HG03135 (cell line): ENCODE results near the gene CGNL1.

Experiments
- ATAC-seq: cut with Tn5 transposase; IDR thresholded peaks from one replicate; pipeline ENCODE4 v1.9.1; 2021; ENCODE audit warnings: mild to moderate bottlenecking, moderate library complexity; ENCODE audit not compliant: unreplicated experiment

Gene CGNL1

DNA sequence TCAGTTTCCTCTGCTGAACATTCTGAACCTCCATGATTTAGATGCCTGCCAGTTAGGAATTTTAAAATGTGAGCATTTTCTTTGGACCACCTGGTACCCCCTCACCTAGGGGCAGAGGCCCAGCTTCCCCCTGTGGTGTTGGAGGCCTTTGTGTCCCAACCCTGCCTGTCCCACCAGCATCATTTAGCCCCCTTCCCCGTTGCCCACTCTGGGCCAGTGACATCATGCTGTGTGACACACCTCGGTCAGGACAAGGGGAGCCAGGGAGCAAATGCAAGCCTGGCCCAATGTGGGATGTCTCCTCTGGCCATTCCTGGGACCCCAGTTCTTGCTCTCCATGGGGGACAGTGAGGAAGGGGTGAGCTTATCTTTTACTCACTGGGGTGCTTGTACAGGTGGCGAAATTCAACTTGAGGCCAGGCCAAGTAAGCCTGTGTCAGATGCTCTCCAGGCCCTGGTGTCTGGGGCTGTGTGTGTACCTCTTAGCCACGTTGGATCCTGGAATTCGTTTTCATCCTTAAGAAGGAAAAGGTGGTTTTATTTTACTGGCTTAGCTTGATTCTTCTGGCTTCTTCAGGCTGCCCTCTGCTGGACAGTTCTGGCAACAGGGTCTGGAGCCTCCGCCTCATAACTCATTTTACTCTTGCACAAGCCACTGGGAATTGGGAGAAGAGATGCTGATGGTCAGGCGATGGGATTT is 165.7 kb downstream of the CGNL1 start:
- no peak for ATAC-seq

DNA sequence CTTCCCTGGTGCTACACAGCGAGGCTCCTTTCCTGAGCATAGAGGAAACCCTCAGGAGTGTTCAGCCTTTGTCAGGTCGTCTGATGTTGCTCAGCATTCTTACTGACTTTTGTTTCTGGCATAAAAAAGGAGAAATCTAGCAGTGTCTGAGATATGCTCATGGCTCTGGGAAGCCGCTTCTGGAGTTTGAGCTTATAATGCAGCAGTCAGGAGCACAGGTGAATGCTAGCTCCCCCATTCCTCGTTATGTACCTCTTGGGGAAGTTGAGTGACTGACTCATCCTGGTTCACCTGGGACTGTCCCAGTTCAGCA is 166.2 kb downstream of the CGNL1 start:
- ATAC-seq, result no peak

DNA sequence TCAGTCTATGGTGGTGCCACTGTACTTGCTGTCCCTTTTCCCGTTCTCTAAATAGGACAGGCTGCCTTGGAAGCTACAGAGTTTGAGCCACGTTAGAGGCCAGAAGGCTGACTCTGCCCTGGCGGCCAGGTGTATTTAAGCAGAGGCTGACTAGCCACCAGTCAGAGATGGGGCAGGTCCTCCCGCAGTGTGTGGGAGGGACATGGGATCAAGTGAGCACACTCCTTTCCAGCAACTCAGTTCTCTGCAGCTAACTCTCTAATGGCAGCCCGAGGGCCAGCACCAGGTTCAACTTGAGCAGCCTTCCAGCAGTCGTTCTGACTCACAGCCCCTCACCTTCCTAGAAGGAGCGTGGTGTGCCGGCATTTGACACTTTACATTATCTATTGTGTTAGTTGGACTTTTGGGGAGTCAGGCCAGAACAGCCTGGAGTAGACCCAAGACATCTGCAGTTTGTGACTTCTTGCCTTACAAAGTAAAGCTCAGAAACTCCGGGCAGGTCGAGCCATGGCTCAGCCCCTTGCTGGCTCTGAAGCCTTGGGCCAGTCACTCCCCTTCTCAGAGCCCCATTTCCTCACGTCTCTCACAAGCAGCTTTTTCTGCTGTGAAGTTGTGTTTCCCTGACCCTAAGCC is 168.7 kb downstream of the CGNL1 start:
- no peak for ATAC-seq

DNA sequence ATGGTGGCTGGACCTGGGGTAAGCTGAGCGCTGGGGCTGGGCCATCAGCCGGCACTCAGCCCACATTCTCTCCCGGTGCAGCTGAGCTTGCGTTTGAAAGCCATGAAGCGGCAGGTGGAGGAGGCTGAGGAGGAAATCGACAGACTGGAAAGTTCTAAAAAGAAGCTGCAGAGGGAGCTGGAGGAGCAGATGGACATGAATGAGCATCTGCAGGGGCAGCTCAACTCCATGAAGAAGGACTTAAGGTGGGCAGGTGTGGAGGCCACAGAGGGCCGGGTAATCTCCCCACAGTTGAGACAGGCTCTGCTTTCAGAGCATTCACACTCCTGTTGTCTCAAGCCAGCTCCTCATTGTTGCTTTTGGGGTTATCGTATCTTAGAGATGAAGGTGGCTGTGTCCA is 169.7 kb downstream of the CGNL1 start:
- ATAC-seq, result no peak

DNA sequence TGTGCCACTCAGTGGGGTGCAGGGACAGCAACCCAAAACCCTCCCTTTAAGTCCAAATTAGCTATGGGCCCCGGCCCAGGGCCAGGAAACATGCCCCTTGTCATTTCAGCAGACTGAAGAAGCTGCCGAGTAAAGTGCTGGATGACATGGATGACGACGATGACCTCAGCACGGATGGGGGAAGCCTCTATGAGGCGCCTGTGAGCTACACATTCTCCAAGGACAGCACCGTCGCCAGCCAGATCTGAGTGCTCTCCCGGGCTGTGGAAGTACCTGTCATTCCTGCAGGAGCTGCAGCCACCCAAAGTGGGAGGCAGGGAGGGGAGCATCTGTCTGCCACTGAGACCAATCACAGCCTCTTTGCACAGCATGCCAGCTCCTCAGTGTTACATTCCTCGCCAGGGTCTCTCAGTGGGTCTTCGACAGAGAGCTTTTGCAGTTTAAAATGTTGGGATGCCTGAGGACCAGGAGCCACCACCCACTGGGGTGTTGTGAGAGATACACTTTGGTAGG is 171.0 kb downstream of the CGNL1 start:
- ATAC-seq, result no peak

DNA sequence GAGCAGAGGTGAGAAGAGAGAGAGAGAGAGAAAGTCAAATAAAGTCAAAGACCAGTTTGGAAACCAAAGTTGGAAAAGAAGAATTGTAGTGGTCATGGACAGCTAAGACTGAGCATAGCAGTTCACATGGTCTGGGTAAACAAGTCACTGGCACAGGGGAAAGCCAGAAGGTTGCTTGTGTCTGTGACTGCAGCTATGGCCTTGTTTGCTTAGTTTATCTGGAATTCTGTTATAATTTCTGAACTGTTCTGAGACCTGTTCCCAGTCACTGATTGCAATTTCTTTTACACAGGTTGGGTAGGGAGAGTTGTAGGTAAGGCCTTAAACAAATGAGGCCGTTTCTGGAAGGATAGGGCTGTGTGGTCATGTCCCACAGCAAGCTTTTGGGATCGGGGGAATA is 172.0 kb downstream of the CGNL1 start:
- ATAC-seq, result no peak

DNA sequence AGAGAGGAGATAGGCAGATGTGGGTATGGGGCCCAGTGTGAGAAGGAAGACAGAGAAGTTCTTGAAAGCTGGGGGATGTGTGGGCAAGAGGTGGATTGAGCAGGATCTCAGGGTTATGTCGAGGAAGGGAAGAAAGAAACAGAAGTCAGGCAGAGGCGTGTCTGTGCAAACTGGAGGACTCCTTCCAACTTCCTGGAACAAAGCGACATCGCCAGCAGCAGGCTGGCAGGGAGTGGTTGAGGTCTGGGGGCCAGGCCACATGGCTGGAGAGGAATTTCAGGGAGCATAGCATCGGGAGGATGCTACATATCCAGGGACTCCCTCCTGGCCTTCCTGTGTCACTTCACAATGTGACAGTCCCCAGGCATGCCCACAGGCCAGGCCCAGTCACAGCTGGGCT is 172.5 kb downstream of the CGNL1 start:
- ATAC-seq, result no peak

DNA sequence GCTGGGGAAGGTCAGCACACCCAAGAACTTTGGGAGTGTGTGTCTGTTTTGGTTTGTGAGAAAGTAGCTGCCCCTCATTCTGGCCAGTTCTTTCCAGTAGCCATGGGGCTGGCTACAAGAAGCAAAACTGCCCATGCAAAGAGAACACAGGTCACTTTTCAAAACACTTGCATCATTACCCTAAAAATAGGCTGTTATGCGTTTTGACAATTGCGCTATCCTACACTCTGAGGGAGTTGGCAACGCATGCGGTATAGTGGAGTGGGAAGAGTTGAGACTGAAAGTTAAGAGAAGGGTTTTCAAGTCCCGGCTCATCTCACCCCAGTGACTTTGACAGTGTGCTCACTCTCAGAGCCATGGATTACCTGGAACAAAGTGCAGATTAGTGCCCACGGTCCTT is 173.6 kb downstream of the CGNL1 start:
- no peak for ATAC-seq

DNA sequence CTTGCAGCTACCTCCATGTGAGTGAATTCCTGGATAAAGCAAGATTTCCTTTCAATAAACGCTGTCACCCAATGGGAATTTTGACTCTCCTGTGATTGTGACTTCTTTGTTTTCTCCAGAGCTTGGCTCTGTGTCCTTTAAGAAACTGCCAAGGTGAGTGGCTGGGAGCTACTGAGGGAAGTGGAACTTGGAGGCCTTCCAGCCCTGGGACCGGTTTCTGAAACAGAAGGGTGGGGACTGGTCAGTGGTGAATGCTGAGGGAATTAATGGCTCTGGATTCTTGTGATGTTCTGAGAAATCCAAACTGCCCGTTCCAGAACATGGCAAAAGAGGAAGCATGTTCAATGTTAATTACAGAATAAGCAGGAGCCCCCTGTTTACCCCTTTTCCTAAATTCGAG is 174.3 kb downstream of the CGNL1 start:
- no peak for ATAC-seq

DNA sequence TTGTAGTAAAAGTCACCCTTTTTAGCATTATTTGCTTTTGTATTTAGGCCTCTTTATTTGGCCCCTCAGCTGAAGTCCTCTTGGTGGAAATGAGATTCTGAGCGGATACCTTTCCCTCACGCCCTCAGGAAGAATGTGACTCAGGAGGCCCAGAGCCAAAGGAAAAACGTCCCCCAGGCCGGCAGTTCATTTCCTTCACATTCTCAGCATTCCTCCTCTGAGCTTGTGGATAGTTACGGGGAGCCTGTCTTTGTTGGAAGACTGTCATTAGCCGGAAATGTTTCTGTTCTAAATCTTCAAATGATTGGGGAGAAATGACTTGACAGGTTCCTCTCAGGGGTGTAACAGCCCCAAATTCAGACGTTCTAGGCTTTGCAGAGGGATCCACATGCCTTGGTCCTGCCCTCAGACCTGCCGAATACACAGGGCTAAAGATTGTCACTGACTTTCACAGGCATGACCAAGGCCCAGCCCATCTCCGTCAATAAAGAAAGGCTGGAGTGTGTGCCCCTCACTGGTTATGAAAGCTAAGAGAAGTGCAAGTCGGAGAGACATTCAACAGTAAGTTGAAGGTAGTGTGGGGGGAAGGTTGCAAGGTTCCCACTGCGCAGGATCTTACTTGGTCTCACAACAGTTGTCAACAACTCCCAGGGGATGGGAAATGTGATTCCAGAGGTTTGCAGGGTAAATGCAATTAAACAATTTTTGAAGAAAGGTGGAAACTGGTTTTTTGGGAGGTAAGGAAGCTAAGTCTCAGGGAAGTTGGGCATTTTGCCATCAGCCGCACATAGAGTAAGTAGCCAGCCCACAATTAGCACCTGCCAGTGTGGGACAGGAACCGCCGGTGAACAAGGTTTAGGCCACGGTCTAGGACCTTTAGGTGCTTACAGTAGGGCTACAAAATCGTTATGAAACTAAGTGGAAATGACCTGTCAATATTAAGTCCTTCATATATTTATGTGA is 175.7 kb downstream of the CGNL1 start:
- no peak for ATAC-seq

DNA sequence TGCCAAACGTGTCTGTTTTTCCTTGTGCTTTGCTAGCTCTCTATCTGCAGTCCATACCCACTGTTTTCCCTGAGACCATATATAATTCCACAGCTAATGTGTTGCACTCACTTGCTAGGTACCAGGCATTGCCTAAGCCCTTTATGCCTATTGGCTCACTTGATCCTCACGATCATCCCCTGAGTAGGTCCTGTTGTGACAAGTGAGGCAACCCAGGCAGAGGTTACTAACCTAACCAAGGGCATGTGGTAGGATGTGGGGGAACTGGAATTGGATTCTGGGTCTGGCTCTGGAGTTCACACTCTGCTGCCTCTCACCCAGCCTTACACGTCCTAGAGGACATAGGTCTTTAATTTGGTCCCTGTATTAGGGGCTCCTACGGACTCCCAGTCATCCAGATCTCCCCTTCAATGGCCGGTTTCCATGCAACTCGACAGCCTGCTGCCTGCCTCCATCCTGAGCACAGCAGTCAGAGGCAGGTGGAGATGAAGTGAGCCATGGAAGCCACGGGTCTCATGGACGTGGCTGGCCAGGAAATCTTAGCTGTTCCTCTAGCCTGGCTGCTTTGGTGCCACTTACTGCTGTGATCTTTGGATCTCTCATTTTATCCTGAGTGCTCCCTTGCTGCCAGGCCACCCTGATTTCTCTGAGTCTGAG is 176.5 kb downstream of the CGNL1 start:
- ATAC-seq, result no peak

DNA sequence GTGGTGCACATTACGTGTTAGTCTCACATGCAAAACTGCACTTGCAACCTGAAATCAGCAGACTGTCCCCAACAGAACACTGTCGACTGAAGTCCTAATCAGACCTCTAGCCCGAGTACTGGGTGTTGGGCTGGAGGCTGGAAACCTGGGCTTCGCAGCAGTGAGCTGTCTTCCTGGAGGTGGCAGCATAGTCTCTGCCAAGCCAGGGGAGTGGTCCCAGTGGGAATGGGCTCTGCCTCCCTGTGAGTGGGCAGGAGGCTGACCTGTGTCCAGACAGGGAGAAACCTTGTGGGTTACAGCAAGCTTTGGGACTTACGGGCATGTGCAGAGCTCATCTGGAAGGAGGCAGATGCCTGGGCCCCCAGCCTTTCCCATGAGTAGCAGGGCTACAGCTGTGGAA is 177.2 kb downstream of the CGNL1 start:
- no peak for ATAC-seq

DNA sequence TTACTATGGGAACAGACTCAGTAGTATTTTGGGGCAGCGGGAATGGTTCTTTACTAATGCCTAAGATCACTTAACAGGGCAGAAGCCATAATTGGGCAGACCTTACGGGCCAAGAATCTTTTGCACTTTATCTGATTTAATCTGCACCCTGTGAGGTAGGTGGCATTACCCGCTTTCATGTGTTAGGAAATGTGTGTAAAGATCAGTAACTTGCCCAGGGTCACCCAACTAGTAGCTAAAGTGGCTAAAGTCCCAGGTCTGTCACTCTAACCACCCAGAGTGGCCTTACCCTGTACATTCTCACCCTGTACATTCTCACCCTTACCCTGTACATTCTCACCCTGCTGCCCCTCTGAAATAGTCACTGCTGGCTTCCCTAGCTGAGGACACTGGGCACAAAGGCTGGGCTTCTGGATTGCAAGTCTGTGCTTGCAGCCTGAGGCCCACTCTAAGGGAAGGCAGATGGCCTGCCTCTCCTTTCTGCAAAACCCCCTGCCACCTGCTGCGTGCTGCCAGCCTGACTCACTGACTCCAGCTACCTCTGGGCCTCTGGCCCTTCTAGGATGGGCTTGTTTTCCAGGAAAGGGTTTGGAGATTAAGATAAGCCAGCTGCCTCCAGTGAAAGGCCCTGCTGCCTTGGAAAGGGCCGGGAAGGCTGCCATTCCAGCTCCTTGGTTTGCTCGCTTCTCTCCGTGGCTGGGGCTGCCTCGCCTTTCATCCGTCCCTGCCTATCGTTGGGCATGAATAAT is 177.9 kb downstream of the CGNL1 start:
- ATAC-seq, result no peak

DNA sequence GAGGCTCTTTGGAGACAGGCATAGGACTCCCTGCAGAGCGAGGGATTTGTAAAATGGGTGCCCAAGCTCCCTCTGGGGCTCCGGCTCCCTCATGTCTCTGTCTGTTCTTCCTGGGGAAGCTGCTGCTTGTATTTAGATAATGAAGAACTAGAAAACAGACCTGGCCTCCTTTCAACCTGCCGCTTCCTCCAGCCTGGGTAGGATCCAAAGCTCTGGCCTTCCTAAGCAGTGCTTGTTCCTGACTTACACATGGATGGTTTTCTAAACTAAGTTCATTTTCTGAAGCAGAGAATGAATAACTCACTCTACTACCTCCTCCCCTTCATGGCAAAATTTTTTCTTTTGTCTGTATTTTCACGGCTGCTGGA is 178.5 kb downstream of the CGNL1 start:
- no peak for ATAC-seq

DNA sequence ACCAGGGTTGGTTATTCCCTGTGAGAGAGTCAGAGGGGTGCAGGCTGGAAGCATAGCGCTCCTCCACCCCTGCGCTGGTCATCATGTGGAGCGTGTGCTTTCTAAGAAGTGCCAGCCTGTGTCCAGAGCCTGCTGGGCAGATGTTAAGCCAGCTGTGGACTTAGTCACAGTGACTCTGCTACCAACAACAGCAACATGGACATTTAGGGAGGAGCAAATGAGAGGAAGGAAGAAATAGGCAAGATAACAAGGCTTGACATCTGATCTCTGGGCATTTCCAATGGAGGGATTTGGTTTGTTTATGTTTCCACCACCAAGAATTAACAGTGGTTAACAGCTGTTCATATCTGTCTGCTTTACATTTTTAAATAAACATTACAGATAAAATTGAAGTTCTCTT is 179.0 kb downstream of the CGNL1 start:
- ATAC-seq, result no peak

DNA sequence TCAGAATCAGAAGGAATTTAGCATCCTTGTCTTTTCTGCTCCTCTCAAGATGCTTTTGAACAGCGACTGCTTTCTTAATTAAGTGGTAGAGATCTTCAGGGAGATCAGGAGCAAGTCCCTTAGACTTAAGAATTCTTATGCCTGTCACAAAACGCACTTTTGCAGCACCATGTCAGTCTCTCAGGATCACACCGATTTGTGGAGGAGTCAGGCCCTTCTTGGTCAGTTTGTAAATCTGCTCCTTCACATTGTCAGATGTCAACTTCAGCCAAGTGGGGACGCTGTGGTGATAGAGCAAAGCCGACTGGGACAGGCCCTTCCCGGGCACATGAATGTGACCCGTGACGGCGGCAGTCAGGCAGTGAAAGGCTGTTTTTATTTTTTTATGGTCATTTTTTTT is 179.7 kb downstream of the CGNL1 start:
- ATAC-seq, result no peak

DNA sequence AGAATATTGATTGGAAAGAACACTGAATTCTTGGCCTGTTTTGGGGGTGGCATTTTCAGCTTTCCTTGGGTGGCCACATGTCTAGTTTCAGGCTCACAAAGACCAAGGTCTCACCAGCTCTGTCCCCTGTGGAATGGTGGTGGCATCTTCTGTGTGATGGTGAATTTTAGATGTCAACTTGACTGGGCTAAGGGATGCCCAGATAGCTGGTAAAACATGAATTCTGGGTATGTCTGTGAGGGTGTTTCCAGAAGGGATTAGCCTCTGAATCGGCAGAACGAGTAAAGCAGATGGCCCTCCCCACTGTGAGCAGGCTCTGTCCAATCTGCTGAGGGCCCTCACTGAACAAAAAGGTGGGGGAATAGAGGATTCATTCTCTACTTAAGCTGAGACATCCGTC is 181.0 kb downstream of the CGNL1 start:
- no peak for ATAC-seq

DNA sequence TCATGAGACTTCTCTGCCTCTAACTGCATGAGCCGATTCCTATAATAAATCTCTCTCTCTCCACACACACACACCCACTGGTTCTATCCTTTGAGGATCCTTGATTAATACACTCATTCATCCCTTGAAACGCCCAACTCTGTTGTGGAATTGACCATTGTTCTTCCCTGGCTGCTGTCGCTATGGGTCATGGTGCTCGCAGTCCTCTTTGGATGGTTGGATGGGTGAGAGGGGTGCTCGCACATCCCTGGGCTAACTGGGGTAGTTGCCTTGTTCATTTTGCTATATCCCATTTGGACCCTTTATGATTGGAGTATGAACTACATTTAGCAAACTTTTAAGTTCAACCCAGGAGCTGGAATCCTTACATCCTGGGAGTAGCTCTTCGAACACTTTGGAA is 181.5 kb downstream of the CGNL1 start:
- no peak for ATAC-seq

DNA sequence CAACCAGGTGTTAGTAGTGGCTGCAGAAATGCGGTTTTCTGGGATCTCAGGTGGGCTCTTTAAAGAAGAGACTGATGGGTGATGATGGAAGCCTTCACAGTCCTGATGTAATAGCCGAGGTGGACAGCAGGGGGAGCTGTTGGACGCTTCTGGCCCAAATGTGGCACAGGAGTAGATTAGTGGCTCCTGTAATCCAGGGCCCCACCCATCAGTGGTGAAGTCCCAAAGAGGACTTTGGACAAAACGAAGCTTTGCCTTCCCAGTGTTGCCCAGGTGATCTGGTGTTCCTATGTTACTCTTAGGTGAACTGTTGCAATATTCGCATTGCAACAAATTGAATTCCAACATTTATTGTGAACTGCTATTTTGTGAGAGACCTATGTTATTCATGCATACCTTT is 183.6 kb downstream of the CGNL1 start:
- no peak for ATAC-seq

DNA sequence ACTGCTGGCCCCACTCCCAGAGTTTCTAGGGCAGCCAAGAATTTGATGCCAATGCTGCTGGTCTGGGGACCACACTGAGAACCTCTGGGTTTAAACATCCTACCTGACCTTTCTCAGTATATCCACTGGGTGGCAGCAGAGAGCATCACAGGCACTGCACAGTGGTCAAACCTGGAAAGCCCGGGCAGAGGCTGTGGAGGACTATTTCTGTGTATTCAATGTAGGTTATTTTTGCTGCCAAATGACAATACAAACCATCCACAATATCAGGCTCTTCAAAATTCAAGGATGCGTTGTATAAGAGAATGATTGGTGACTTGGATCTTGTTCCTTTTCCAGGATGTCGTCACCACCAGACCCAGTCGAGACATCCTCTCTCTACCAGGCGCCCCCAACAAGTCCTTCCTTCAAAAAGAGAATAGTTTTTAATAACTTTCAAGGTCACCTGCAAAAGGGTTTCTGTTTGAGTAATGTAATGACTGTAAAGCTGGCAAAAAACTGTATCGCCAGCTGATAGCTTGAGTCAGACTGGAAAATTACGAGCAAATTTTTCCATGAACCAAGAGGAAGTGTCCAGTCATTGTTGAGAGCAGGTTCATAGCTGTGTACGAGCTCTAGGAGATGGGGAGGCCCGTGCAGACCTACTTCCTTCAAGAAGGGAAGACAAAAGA is 184.9 kb downstream of the CGNL1 start:
- ATAC-seq, result peak; percentile 84
